OCI-LY7 (cell line): ENCODE data around the gene ZNF282.

Experiments used
- CTCF ChIP-seq: fragments of 200-600 bp; sonication (generic); conservative IDR thresholded peaks from 2 replicates; pipeline ENCODE4 v1.5.1; 2014; ENCODE audit warnings: mild to moderate bottlenecking, antibody characterized with exemption, low read length, moderate library complexity, mixed read lengths
- EZH2phosphoT487 ChIP-seq: fragments of 200-600 bp; sonication (generic); IDR thresholded peaks from 2 replicates; pipeline ENCODE4 v1.6.1; 2018; ENCODE audit warnings: low read depth, borderline replicate concordance, mild to moderate bottlenecking, mixed run types, antibody characterized with exemption, low read length, moderate library complexity, mixed read lengths

- TF ChIP-seq CTCF = no peak
- TF ChIP-seq EZH2phosphoT487 = no peak
Observed at GRCh38 chr7:149223761-149224160, 28.4 kb downstream of the ZNF282 start.
